Stomach (tissue), 9 donors: ENCODE measurements around the gene MAPT. TPM values are rescaled to one million over a fixed set of nuclear protein-coding genes. Genes with fewer than 3 reads are reported as not detected.
"Not testable (repeated sequence)": the region's sequence is repeated elsewhere in the genome, so short reads cannot be mapped to it uniquely, and the experiment has no call there.

Experiments
- DNase-seq, 2 donors: peaks; one replicate each; pipeline versions ENCODE4 v3.0.0 to v3.0.0-alpha.2; 2013 to 2019
- H3K27ac ChIP-seq, 5 donors: fragments of 200-600 bp in 4 of 5; sonication (generic) in 4 of 5; one replicate each; pipeline ENCODE4 v1.5.1; 2013 to 2019; ENCODE audit warnings: mild to moderate bottlenecking in 1 of 5, moderate library complexity in 1 of 5
- H3K27me3 ChIP-seq, 3 donors: fragments of 200-600 bp; sonication (generic); one replicate each; pipeline ENCODE4 v1.5.1; 2017 to 2019; ENCODE audit warnings: mixed run types in 1 of 3
- H3K36me3 ChIP-seq, 4 donors: fragments of 200-600 bp; sonication (generic); 1 replicate in 3 of 4; 2 replicates in 1 of 4; pipeline ENCODE4 v1.5.1; 2016 to 2019
- H3K4me1 ChIP-seq, 4 donors: fragments of 200-600 bp; sonication (generic); one replicate each; pipeline ENCODE4 v1.5.1; 2016 to 2019
- H3K4me3 ChIP-seq, 4 donors: fragments of 200-600 bp; sonication (generic) in 3 of 4; one replicate each; pipeline ENCODE4 v1.5.1; 2016 to 2019; ENCODE audit warnings: mild to moderate bottlenecking in 1 of 4
- H3K9me3 ChIP-seq, 4 donors: fragments of 200-600 bp; sonication (generic); one replicate each; pipeline ENCODE4 v1.5.1; 2016 to 2019
- CTCF ChIP-seq, 7 experiments: fragments of 450-650 bp in 4 of 7; fragments of 200-600 bp in 3 of 7; sonication (generic) in 3 of 7; IDR thresholded peaks; one replicate each; pipeline ENCODE4 v1.5.1; 2016 to 2019; ENCODE audit warnings: antibody characterized with exemption in 7 of 7, control low read depth in 2 of 7, mild to moderate bottlenecking in 1 of 7
- EP300 ChIP-seq: sonication (generic); formaldehyde crosslinking; IDR thresholded peaks from one replicate; pipeline ENCODE4 v1.6.1; 2017; ENCODE audit warnings: antibody characterized with exemption
- POLR2A ChIP-seq, 4 donors: fragments of 450-650 bp; IDR thresholded peaks; one replicate each; pipeline ENCODE4 v1.6.1; 2016; ENCODE audit warnings: antibody characterized with exemption in 4 of 4, control low read depth in 2 of 4, mild to moderate bottlenecking in 1 of 4, moderate library complexity in 1 of 4
- POLR2AphosphoS5 ChIP-seq, 3 donors: sonication (generic); formaldehyde crosslinking; IDR thresholded peaks; one replicate each; pipeline ENCODE4 v1.6.1; 2016; ENCODE audit warnings: antibody characterized with exemption in 3 of 3
- WGBS, 5 donors: extraction: QIAGEN DNeasy Blood & Tissue Kit in 3 of 5; methylation state at CpG; one replicate each; pipeline versions ENCODE4 v1.1.5 to v1.1.7; 2013 to 2018; 5-methylcytosine and 5-hydroxymethylcytosine counted together
- intact Hi-C: fragments of 100-400 bp; cut with DNase I; formaldehyde crosslinking; loops from one replicate; pipeline ENCODE4 v1.15.1; 2023; ENCODE audit warnings: low total_unique reads
- polyA plus RNA-seq, 3 donors: library from polyadenylated mRNA; stranded (reverse); fragments of 200-250 nt; gene quantifications; one replicate each; pipeline ENCODE4 v1.2.3, GENCODE V29; 2013
- total RNA-seq, 5 donors: library from RNA; depleted of rRNA; stranded (reverse); fragments of >200 nt; gene quantifications; one replicate each; pipeline versions ENCODE4 v1.1.0 to v1.2.3, GENCODE V29; 2014 to 2016
- donor health status: healthy with polysubstance abuse.
- donor health status: Bipolar disorder and iron deficiency.
- donor health status: healthy.

Gene MAPT
- total and polyA plus RNA-seq, 8 donors = 0.44 to 4.1 (median 1.7) TPM; not detected in 1

GRCh38 chr17:45910667-45911066 lies 16.3 kb downstream of the MAPT start:
- intact Hi-C loops = no loop called here
- TF ChIP-seq POLR2A (IDR thresholded peaks at IDR 0.05) = no peak
- no peak for TF ChIP-seq EP300
- no peak for TF ChIP-seq POLR2AphosphoS5 (IDR thresholded peaks at IDR 0.05)
- TF ChIP-seq CTCF (IDR thresholded peaks at IDR 0.05) = no peak
- no peak for DNase-seq
- H3K27me3 ChIP-seq = peaks cover 0 to 23% (median 8%) of the 10 kb centered on the region in 3 donors
- H3K4me3 ChIP-seq = no peak overlapping the region
- H3K4me1 ChIP-seq = no peaks in the 10 kb centered on the region
- peaks cover 0 to 15% (median 12%) of the 10 kb centered on the region in 4 donors for H3K9me3 ChIP-seq
- 75 to 90% (median 83%) methylated on average over 3 of the region's 3 CpGs for WGBS, 5 donors
- H3K27ac ChIP-seq = no peak overlapping the region
- no peaks in the 10 kb centered on the region for H3K36me3 ChIP-seq

GRCh38 chr17:45912319-45912718 lies 18.0 kb downstream of the MAPT start:
- DNase-seq = no peak
- peaks cover 0 to 13% (median 4%) of the 10 kb centered on the region in 3 donors for H3K27me3 ChIP-seq
- TF ChIP-seq POLR2AphosphoS5 (IDR thresholded peaks at IDR 0.05) = no peak
- TF ChIP-seq CTCF (IDR thresholded peaks at IDR 0.05) = no peak
- TF ChIP-seq EP300 = no peak
- no peak for TF ChIP-seq POLR2A (IDR thresholded peaks at IDR 0.05)

GRCh38 chr17:45913030-45913429 lies 18.7 kb downstream of the MAPT start:
- WGBS, 5 donors = 56 to 80% (median 78%) methylated on average over 5 of the region's 5 CpGs
- H3K27ac ChIP-seq, H3K27me3 ChIP-seq, DNase-seq, H3K36me3 ChIP-seq, H3K4me1 ChIP-seq, H3K4me3 ChIP-seq, intact Hi-C loops: not testable (repeated sequence)
- peaks cover 0 to 15% (median 12%) of the 10 kb centered on the region in 4 donors for H3K9me3 ChIP-seq

More at GRCh38 chr17:45912319-45912718, 18.0 kb downstream of the MAPT start:
- no peak overlapping the region for H3K4me3 ChIP-seq
- intact Hi-C loops = no loop called here
- no peaks in the 10 kb centered on the region for H3K36me3 ChIP-seq
- H3K9me3 ChIP-seq = peaks cover 0 to 15% (median 12%) of the 10 kb centered on the region in 4 donors
- H3K4me1 ChIP-seq = no peaks in the 10 kb centered on the region
- no peak overlapping the region for H3K27ac ChIP-seq

GRCh38 chr17:45914047-45914717 lies 19.8 kb downstream of the MAPT start:
- no peaks in the 10 kb centered on the region for H3K4me1 ChIP-seq
- no peak overlapping the region for H3K4me3 ChIP-seq
- peaks cover 0 to 15% (median 12%) of the 10 kb centered on the region in 4 donors for H3K9me3 ChIP-seq
- H3K36me3 ChIP-seq = no peaks in the 10 kb centered on the region
- TF ChIP-seq CTCF (IDR thresholded peaks at IDR 0.05) = no peak
- TF ChIP-seq EP300 = no peak
- TF ChIP-seq POLR2A (IDR thresholded peaks at IDR 0.05) = no peak
- no peak for TF ChIP-seq POLR2AphosphoS5 (IDR thresholded peaks at IDR 0.05)
- peaks cover 0 to 7% (median 0%) of the 10 kb centered on the region in 3 donors for H3K27me3 ChIP-seq
- DNase-seq = no peak
- intact Hi-C loops = no loop called here
- WGBS, 5 donors = 58 to 59% (median 59%) methylated on average over 10 of the region's 10 CpGs
- H3K27ac ChIP-seq = no peak overlapping the region

- H3K4me1 ChIP-seq = no peaks in the 10 kb centered on the region
- peaks cover 0 to 7% (median 1%) of the 10 kb centered on the region in 3 donors for H3K27me3 ChIP-seq
- intact Hi-C loops = no loop called here
- no peak overlapping the region for H3K27ac ChIP-seq
- DNase-seq = no peak
- H3K4me3 ChIP-seq = no peak overlapping the region
- TF ChIP-seq POLR2A (IDR thresholded peaks at IDR 0.05) (no peak), CTCF (IDR thresholded peaks at IDR 0.05) (no peak), EP300 (no peak), POLR2AphosphoS5 (IDR thresholded peaks at IDR 0.05) (no peak)
- H3K9me3 ChIP-seq = peaks cover 0 to 15% (median 12%) of the 10 kb centered on the region in 4 donors
- no peaks in the 10 kb centered on the region for H3K36me3 ChIP-seq
- WGBS, 5 donors = 73 to 90% (median 86%) methylated on average over 4 of the region's 4 CpGs
Observed at GRCh38 chr17:45915263-45915662, 20.9 kb downstream of the MAPT start.
